BJ (cell line): ENCODE data around the gene RASGRF1. TPM values are rescaled to one million over a fixed set of nuclear protein-coding genes. Genes with fewer than 3 reads are reported as not detected.

ENCODE experiments used
- CTCF ChIA-PET: fragments of 350-600 bp; formaldehyde crosslinking; extraction: SDS; loops from one replicate; lab custom pipeline; 2021; ENCODE audit warnings: antibody characterized with exemption, inconsistent platforms; lab: Yijun Ruan, JAX
- POLR2A ChIA-PET: fragments of 300-600 bp; sonication (Branson Sonifier 250); formaldehyde crosslinking; extraction: SDS; loops from one replicate; lab custom pipeline; 2021; ENCODE audit warnings: antibody characterized with exemption; lab: Charles Lee
- DNase-seq: peaks from one replicate; pipeline ENCODE4 v3.0.0-alpha.2; 2011; ENCODE audit warnings: low read depth
- H3K27me3 ChIP-seq: 2 replicates; pipeline ENCODE4 v1.6.0; 2011; ENCODE audit warnings: low read length; ENCODE audit not compliant: control insufficient read depth, insufficient read depth
- H3K36me3 ChIP-seq: 2 replicates; pipeline ENCODE4 v1.5.1; 2011; ENCODE audit warnings: low read length; ENCODE audit not compliant: control insufficient read depth, insufficient read depth
- H3K4me3 ChIP-seq: 2 replicates; pipeline ENCODE4 v1.5.1; 2011; ENCODE audit warnings: low read depth, mild to moderate bottlenecking, control low read depth, low read length
- CTCF ChIP-seq: IDR thresholded peaks from 2 replicates; pipeline ENCODE4 v1.5.1; 2011; ENCODE audit warnings: low read depth, mild to moderate bottlenecking, control low read depth, inconsistent platforms, low read length, moderate library complexity; ENCODE audit not compliant: insufficient read depth
- polyA plus RNA-seq: library from polyadenylated mRNA; depleted of rRNA; stranded (reverse); fragments of >200 nt; gene quantifications from 2 replicates; pipeline ENCODE4 v1.2.3, GENCODE V29; 2011

RASGRF1 gene
- polyA plus RNA-seq, 1 experiment: 0.31 TPM

GRCh38 chr15:79067072-79067833 lies 23.3 kb downstream of the RASGRF1 start:
- POLR2A ChIA-PET: no interaction called here
- H3K27me3 ChIP-seq: no peaks in the 10 kb centered on the region
- no peak for TF ChIP-seq CTCF
- CTCF ChIA-PET: no interaction called here
- no peaks in the 10 kb centered on the region for H3K36me3 ChIP-seq
- no peak overlapping the region for H3K4me3 ChIP-seq
- no peak for DNase-seq

- H3K4me3 ChIP-seq: no peak overlapping the region
- POLR2A ChIA-PET: no interaction called here
- no peaks in the 10 kb centered on the region for H3K36me3 ChIP-seq
- CTCF ChIA-PET: interaction anchor here (1.2 to 2.3 kb wide), 2 partner anchors 10 to 118 kb away, joined by 3 to 5 read pairs; no protein-coding TSS in a partner anchor
- no peaks in the 10 kb centered on the region for H3K27me3 ChIP-seq
- no peak for TF ChIP-seq CTCF
- DNase-seq: no peak
Measured at GRCh38 chr15:79066391-79067071, 24.0 kb downstream of the RASGRF1 start.

GRCh38 chr15:79065706-79066376 lies 24.7 kb downstream of the RASGRF1 start:
- DNase-seq: no peak
- no peaks in the 10 kb centered on the region for H3K27me3 ChIP-seq
- no peak for TF ChIP-seq CTCF
- POLR2A ChIA-PET: no interaction called here
- H3K36me3 ChIP-seq: no peaks in the 10 kb centered on the region
- H3K4me3 ChIP-seq: no peak overlapping the region
- CTCF ChIA-PET: interaction anchor here (1.2 to 2.3 kb wide), 2 partner anchors 10 to 119 kb away, joined by 3 to 5 read pairs; no protein-coding TSS in a partner anchor

GRCh38 chr15:79065361-79065705 lies 25.2 kb downstream of the RASGRF1 start:
- Histone ChIP-seq H3K27me3 (no peaks in the 10 kb centered on the region), H3K36me3 (no peaks in the 10 kb centered on the region), H3K4me3 (no peak overlapping the region)
- POLR2A ChIA-PET: no interaction called here
- TF ChIP-seq CTCF: no peak
- CTCF ChIA-PET: interaction anchor here (1.2 to 2.3 kb wide), 2 partner anchors 9 to 119 kb away, joined by 3 to 5 read pairs; no protein-coding TSS in a partner anchor
- no peak for DNase-seq

GRCh38 chr15:79064496-79064895 lies 26.1 kb downstream of the RASGRF1 start:
- no peak for DNase-seq
- Histone ChIP-seq H3K27me3 (no peaks in the 10 kb centered on the region), H3K4me3 (no peak overlapping the region), H3K36me3 (no peaks in the 10 kb centered on the region)
- ChIA-PET POLR2A (no interaction called here), CTCF (interaction anchor here (2.3 kb wide), 1 partner anchor 8 kb away, joined by 5 read pairs; no protein-coding TSS in a partner anchor)
- TF ChIP-seq CTCF: no peak
